Keratinocyte (primary cell): Measurements from ENCODE around the gene LGR6. TPM values are rescaled to one million over a fixed set of nuclear protein-coding genes. Genes with fewer than 3 reads are reported as not detected.

Source experiments
- DNase-seq: peaks from one replicate; pipeline ENCODE4 v3.0.0-alpha.2; 2011; ENCODE audit warnings: low read depth, missing footprints, low spot score
- FAIRE-seq: peaks from 2 replicates; lab custom pipeline; 2011; peaks lifted over from hg19 to GRCh38; lab: Jason Lieb, UNC
- H2AFZ ChIP-seq: 2 replicates; pipeline ENCODE4 v1.6.0; 2012; ENCODE audit warnings: low read length, control low read depth, inconsistent platforms; ENCODE audit not compliant: control insufficient read depth
- H3K27ac ChIP-seq: 2 replicates; pipeline ENCODE4 v1.5.1; 2011; ENCODE audit warnings: low read length; ENCODE audit not compliant: control insufficient read depth, insufficient read depth
- H3K27me3 ChIP-seq: 3 replicates; pipeline ENCODE4 v1.6.0; 2011; ENCODE audit warnings: low read length; ENCODE audit not compliant: control insufficient read depth, insufficient read depth; ENCODE audit errors: extremely low read depth
- H3K36me3 ChIP-seq, 2 experiments: 2 replicates in 1 of 2; 3 replicates in 1 of 2; pipeline ENCODE4 v1.5.1; 2011; ENCODE audit warnings: low read length in 2 of 2, mild to moderate bottlenecking in 1 of 2; ENCODE audit not compliant: control insufficient read depth in 2 of 2, insufficient read depth in 2 of 2; ENCODE audit errors: extremely low read depth in 1 of 2
- H3K4me1 ChIP-seq: 3 replicates; pipeline ENCODE4 v1.5.1; 2011; ENCODE audit warnings: low read length; ENCODE audit not compliant: control insufficient read depth, insufficient read depth; ENCODE audit errors: extremely low read depth
- H3K4me2 ChIP-seq: 3 replicates; pipeline ENCODE4 v1.6.0; 2011; ENCODE audit warnings: low read depth, low read length; ENCODE audit not compliant: control insufficient read depth, insufficient read depth; ENCODE audit errors: extremely low read depth
- H3K4me3 ChIP-seq, 3 experiments: fragments of 200-600 bp in 1 of 3; sonication (generic) in 1 of 3; 2 replicates in 2 of 3; 3 replicates in 1 of 3; pipeline ENCODE4 v1.5.1; 2011 to 2016; ENCODE audit warnings: low read length in 3 of 3, mild to moderate bottlenecking in 3 of 3, control low read depth in 2 of 3, inconsistent platforms in 1 of 3, low read depth in 1 of 3, mixed read lengths in 1 of 3, mixed run types in 1 of 3, moderate library complexity in 1 of 3; ENCODE audit not compliant: control insufficient read depth in 2 of 3, insufficient read depth in 2 of 3; ENCODE audit errors: extremely low read depth in 1 of 3
- H3K79me2 ChIP-seq: 2 replicates; pipeline ENCODE4 v1.6.0; 2012; ENCODE audit warnings: low read length; ENCODE audit not compliant: control insufficient read depth, insufficient read depth
- H3K9ac ChIP-seq: 3 replicates; pipeline ENCODE4 v1.6.0; 2011; ENCODE audit warnings: low read length; ENCODE audit not compliant: control insufficient read depth, insufficient read depth; ENCODE audit errors: extremely low read depth
- H3K9me1 ChIP-seq: 3 replicates; pipeline ENCODE4 v1.6.0; 2011; ENCODE audit warnings: low read length; ENCODE audit not compliant: control insufficient read depth, insufficient read depth; ENCODE audit errors: extremely low read depth
- H3K9me3 ChIP-seq: 2 replicates; pipeline ENCODE4 v1.5.1; 2012; ENCODE audit warnings: low read depth, low read length; ENCODE audit not compliant: control insufficient read depth
- H4K20me1 ChIP-seq: 3 replicates; pipeline ENCODE4 v1.6.0; 2011; ENCODE audit warnings: low read length; ENCODE audit not compliant: control insufficient read depth, insufficient read depth; ENCODE audit errors: extremely low read depth
- EZH2 ChIP-seq: IDR thresholded peaks from one replicate; pipeline ENCODE4 v1.6.1; 2012; ENCODE audit warnings: inconsistent platforms, mild to moderate bottlenecking, low read length, moderate library complexity
- dilution Hi-C: fragments of 300-500 bp; cut with MboI; formaldehyde crosslinking; loops from one replicate; pipeline ENCODE4 v1.7.0; 2020; ENCODE audit warnings: low sequenced_read_pairs; ENCODE audit not compliant: extremely low pct_ligation_motif_present
- polyA plus RNA-seq, 5 experiments: library from polyadenylated mRNA; depleted of rRNA in 3 of 5; stranded (reverse) in 3 of 5; stranded (forward) in 1 of 5; unstranded in 1 of 5; fragments of >200 nt; gene quantifications; 1 replicate in 1 of 5; 2 replicates in 3 of 5; 3 replicates in 1 of 5; pipeline versions ENCODE4 v1.2.1 to v1.2.3, GENCODE V29; 2011 to 2012; ENCODE audit warnings: missing spikeins in 2 of 5, low read depth in 1 of 5, low replicate concordance in 1 of 5
- TF ChIP-seq, protein P1 (sequence below), 3 experiments: IDR thresholded peaks in 1 of 3; conservative IDR thresholded peaks in 1 of 3; optimal IDR thresholded peaks in 1 of 3; 2 replicates in 2 of 3; 3 replicates in 1 of 3; pipeline versions ENCODE3 to v1.5.1; 2011; ENCODE audit warnings: low read length in 3 of 3, mild to moderate bottlenecking in 3 of 3, moderate library complexity in 2 of 3, control low read depth in 1 of 3, inconsistent platforms in 1 of 3; ENCODE audit not compliant: insufficient read depth in 2 of 3; ENCODE audit errors: extremely low read depth in 1 of 3

The LGR6 gene
- polyA plus RNA-seq, 1 donor (not counting 4 experiments of a cell fraction or from before 2014, with no cell fraction given) = 0.42 TPM

GRCh38 chr1:202225131-202225530, 31.5 kb downstream of the LGR6 start:
- dilution Hi-C loops = no loop called here
- Histone ChIP-seq H3K9me1 (no peaks in the 10 kb centered on the region), H3K9me3 (no peaks in the 10 kb centered on the region), H4K20me1 (no peaks in the 10 kb centered on the region), H3K36me3 (no peaks in the 10 kb centered on the region), H3K4me3 (no peak overlapping the region), H2AFZ (no peak overlapping the region), H3K79me2 (no peaks in the 10 kb centered on the region), H3K27me3 (no peaks in the 10 kb centered on the region), H3K4me2 (no peak overlapping the region), H3K27ac (no peak overlapping the region), H3K4me1 (peaks cover 42% of the 10 kb centered on the region), H3K9ac (no peak overlapping the region)
- FAIRE-seq = no peak
- DNase-seq = no peak
- TF ChIP-seq EZH2 = no peak
- TF ChIP-seq, protein P1, sequence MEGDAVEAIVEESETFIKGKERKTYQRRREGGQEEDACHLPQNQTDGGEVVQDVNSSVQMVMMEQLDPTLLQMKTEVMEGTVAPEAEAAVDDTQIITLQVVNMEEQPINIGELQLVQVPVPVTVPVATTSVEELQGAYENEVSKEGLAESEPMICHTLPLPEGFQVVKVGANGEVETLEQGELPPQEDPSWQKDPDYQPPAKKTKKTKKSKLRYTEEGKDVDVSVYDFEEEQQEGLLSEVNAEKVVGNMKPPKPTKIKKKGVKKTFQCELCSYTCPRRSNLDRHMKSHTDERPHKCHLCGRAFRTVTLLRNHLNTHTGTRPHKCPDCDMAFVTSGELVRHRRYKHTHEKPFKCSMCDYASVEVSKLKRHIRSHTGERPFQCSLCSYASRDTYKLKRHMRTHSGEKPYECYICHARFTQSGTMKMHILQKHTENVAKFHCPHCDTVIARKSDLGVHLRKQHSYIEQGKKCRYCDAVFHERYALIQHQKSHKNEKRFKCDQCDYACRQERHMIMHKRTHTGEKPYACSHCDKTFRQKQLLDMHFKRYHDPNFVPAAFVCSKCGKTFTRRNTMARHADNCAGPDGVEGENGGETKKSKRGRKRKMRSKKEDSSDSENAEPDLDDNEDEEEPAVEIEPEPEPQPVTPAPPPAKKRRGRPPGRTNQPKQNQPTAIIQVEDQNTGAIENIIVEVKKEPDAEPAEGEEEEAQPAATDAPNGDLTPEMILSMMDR (optimal IDR thresholded peaks at IDR 0.05 in 1 of 3, IDR thresholded peaks at IDR 0.05 in 1 of 3, conservative IDR thresholded peaks at IDR 0.05 in 1 of 3; ENCODE audit: extremely low read depth in 1 of 3, insufficient read depth in 2 of 3, low read length in 3 of 3) = no peak

DNA sequence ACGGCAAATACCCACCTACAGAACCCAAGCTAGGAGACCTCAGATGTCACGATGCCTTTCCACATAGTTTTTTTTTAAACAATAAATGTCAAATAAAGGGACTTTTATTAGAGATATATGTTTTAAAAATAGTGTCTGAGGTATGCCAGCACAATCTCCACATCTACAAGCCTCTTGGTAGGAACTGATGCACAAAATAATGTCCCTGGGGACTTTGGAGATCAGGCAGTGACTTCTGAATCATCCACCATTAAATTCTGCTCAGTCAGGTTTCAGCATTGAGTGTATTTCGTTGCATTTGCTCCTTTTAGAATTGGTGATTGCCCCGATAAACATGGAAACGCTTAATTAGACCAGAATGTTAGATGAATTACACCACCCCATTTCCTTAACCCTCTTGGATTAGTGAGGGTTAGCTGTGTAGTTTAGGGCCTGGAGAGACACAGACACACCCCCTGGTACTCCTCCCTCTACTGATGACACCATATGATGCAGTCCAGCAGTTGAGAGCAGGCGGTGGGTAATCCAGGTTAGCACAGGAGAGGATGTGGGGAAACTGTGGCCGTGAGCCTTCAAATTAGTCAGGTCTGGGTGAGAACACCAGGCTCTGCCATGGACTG, 33.6 kb downstream of the LGR6 start:
- Histone ChIP-seq H3K27ac (no peak overlapping the region), H3K79me2 (no peaks in the 10 kb centered on the region), H4K20me1 (no peaks in the 10 kb centered on the region), H3K9me3 (no peaks in the 10 kb centered on the region), H3K9ac (no peak overlapping the region), H3K4me3 (no peak overlapping the region), H3K4me1 (peaks cover 41% of the 10 kb centered on the region), H3K36me3 (no peaks in the 10 kb centered on the region), H3K9me1 (peaks cover 2% of the 10 kb centered on the region), H3K27me3 (no peaks in the 10 kb centered on the region), H3K4me2 (no peak overlapping the region), H2AFZ (no peak overlapping the region)
- dilution Hi-C loops = no loop called here
- TF ChIP-seq, protein P1 (optimal IDR thresholded peaks at IDR 0.05 in 1 of 3, IDR thresholded peaks at IDR 0.05 in 1 of 3, conservative IDR thresholded peaks at IDR 0.05 in 1 of 3; ENCODE audit: extremely low read depth in 1 of 3, insufficient read depth in 2 of 3, low read length in 3 of 3) = no peak
- TF ChIP-seq EZH2 = no peak
- DNase-seq (no peak), FAIRE-seq (no peak)
